ENCODE measurements around the gene NRXN3.

GRCh38 chr14:78491048-78491447 lies 320.9 kb downstream of the NRXN3 start:
- TF ChIP-seq CTCF (IDR thresholded peaks at IDR 0.05) (no peak), POLR2AphosphoS5 (IDR thresholded peaks at IDR 0.05) (no peak), EP300 (IDR thresholded peaks at IDR 0.05; ENCODE audit: low read depth) (no peak)
